Activated CD4-positive, alpha-beta T cell treated with anti-CD3 and anti-CD28 coated beads, Interleukin-2, amount 50 U/mL, for 4 hours (primary cell): ENCODE results near the gene CBFA2T2.

ENCODE experiments used
- DNase-seq, 2 experiments: peaks; one replicate each; pipeline ENCODE4 v3.0.0-alpha.2; 2020

CBFA2T2 gene

GRCh38 chr20:33584976-33585375 lies 95.1 kb downstream of the CBFA2T2 start:
- no peak for DNase-seq

GRCh38 chr20:33585413-33585812 lies 95.5 kb downstream of the CBFA2T2 start:
- DNase-seq, result no peak

- DNase-seq, result no peak
Observed at GRCh38 chr20:33589059-33589458, 99.2 kb downstream of the CBFA2T2 start.

GRCh38 chr20:33591901-33592300 lies 102.0 kb downstream of the CBFA2T2 start:
- DNase-seq, result peak; percentile 57 to 66

GRCh38 chr20:33594743-33595142 lies 104.8 kb downstream of the CBFA2T2 start:
- no peak for DNase-seq

- DNase-seq, result no peak
Observed at GRCh38 chr20:33600414-33600813, 110.5 kb downstream of the CBFA2T2 start.

- DNase-seq, result no peak
Observed at GRCh38 chr20:33600981-33601380, 111.1 kb downstream of the CBFA2T2 start.

- DNase-seq, result no peak
Observed at GRCh38 chr20:33601861-33602260, 112.0 kb downstream of the CBFA2T2 start.

- no peak for DNase-seq
Observed at GRCh38 chr20:33602826-33603590, 113.1 kb downstream of the CBFA2T2 start.

GRCh38 chr20:33604084-33604990 lies 114.4 kb downstream of the CBFA2T2 start:
- DNase-seq, result no peak

GRCh38 chr20:33604991-33605370 lies 115.1 kb downstream of the CBFA2T2 start:
- no peak for DNase-seq

- no peak for DNase-seq
Observed at GRCh38 chr20:33606118-33606771, 116.3 kb downstream of the CBFA2T2 start.

- DNase-seq, result no peak
Observed at GRCh38 chr20:33609504-33609903, 119.6 kb downstream of the CBFA2T2 start.

GRCh38 chr20:33611106-33611505 lies 121.2 kb downstream of the CBFA2T2 start:
- no peak for DNase-seq

GRCh38 chr20:33612001-33612400 lies 122.1 kb downstream of the CBFA2T2 start:
- DNase-seq, result no peak

GRCh38 chr20:33621717-33622400 lies 132.0 kb downstream of the CBFA2T2 start:
- no peak for DNase-seq

GRCh38 chr20:33622705-33623365 lies 132.9 kb downstream of the CBFA2T2 start:
- DNase-seq, result no peak

- no peak for DNase-seq
Observed at GRCh38 chr20:33624399-33624798, 134.5 kb downstream of the CBFA2T2 start.

- no peak for DNase-seq
Observed at GRCh38 chr20:33626190-33626589, 136.3 kb downstream of the CBFA2T2 start.

GRCh38 chr20:33627577-33628216 lies 137.8 kb downstream of the CBFA2T2 start:
- DNase-seq, result no peak

GRCh38 chr20:33629533-33629932 lies 139.6 kb downstream of the CBFA2T2 start:
- no peak for DNase-seq

GRCh38 chr20:33629979-33630378 lies 140.1 kb downstream of the CBFA2T2 start:
- DNase-seq, result no peak
